Esophagus mucosa (tissue), 1 donor: ENCODE measurements around the gene STIM1. TPM values are rescaled to one million over a fixed set of nuclear protein-coding genes. Genes with fewer than 3 reads are reported as not detected.
"Not testable (repeated sequence)": the region's sequence is repeated elsewhere in the genome, so short reads cannot be mapped to it uniquely, and the experiment has no call there.

Experiments
- ATAC-seq: fragments of 200-7000 bp; cut with Tn5 transposase; one replicate; pipeline ENCODE4 v1.9.1; 2020
- total RNA-seq: library from RNA; stranded (reverse); gene quantifications from one replicate; pipeline ENCODE4 v1.2.4, GENCODE V29; 2023
- donor health status: DM: yes; HTN: yes; CAD: no.

STIM1 gene
- total RNA-seq, 1 donor from 2014 or later = 85.1 TPM

GRCh38 chr11:3983101-3983500 lies 127.6 kb downstream of the STIM1 start:
- ATAC-seq = no peak

- ATAC-seq = no peak
These were observed 129.4 kb downstream of the STIM1 start for GRCh38 chr11:3984896-3985295.

GRCh38 chr11:3985631-3986030 lies 130.2 kb downstream of the STIM1 start:
- no peak for ATAC-seq

- ATAC-seq = no peak
These were observed 130.8 kb downstream of the STIM1 start for GRCh38 chr11:3986301-3986700.

GRCh38 chr11:3989276-3989920 lies 133.9 kb downstream of the STIM1 start:
- ATAC-seq = no peak

- ATAC-seq = no peak
These were observed 134.4 kb downstream of the STIM1 start for GRCh38 chr11:3989921-3990290.

GRCh38 chr11:3990406-3990805 lies 134.9 kb downstream of the STIM1 start:
- ATAC-seq = no peak

- no peak for ATAC-seq
These were observed 137.5 kb downstream of the STIM1 start for GRCh38 chr11:3992964-3993363.

- peak; percentile 55 for ATAC-seq
These were observed 138.7 kb downstream of the STIM1 start for GRCh38 chr11:3994030-3994640.

- ATAC-seq = no peak
These were observed 139.8 kb downstream of the STIM1 start for GRCh38 chr11:3995307-3995706.

- no peak for ATAC-seq
These were observed 140.6 kb downstream of the STIM1 start for GRCh38 chr11:3995949-3996554.

- no peak for ATAC-seq
These were observed 141.2 kb downstream of the STIM1 start for GRCh38 chr11:3996651-3997050.

- ATAC-seq = not testable (repeated sequence)
These were observed 149.3 kb downstream of the STIM1 start for GRCh38 chr11:4004753-4005152.

GRCh38 chr11:4006946-4007680 lies 151.6 kb downstream of the STIM1 start:
- no peak for ATAC-seq

GRCh38 chr11:4008116-4008515 lies 152.7 kb downstream of the STIM1 start:
- no peak for ATAC-seq

GRCh38 chr11:4016602-4017001 lies 161.1 kb downstream of the STIM1 start:
- ATAC-seq = peak; percentile 48

GRCh38 chr11:4017129-4017528 lies 161.7 kb downstream of the STIM1 start:
- ATAC-seq = no peak

GRCh38 chr11:4018641-4019040 lies 163.2 kb downstream of the STIM1 start:
- ATAC-seq = no peak

GRCh38 chr11:4019891-4020290 lies 164.4 kb downstream of the STIM1 start:
- ATAC-seq = no peak

GRCh38 chr11:4022669-4023068 lies 167.2 kb downstream of the STIM1 start:
- peak; percentile 83 for ATAC-seq

- no peak for ATAC-seq
These were observed 169.9 kb downstream of the STIM1 start for GRCh38 chr11:4025248-4025966.

GRCh38 chr11:4025967-4026324 lies 170.5 kb downstream of the STIM1 start:
- ATAC-seq = no peak

- no peak for ATAC-seq
These were observed 170.9 kb downstream of the STIM1 start for GRCh38 chr11:4026389-4026788.
